SK-N-SH (cell line): Measurements from ENCODE around the gene GLIS1. TPM values are rescaled to one million over a fixed set of nuclear protein-coding genes. Genes with fewer than 3 reads are reported as not detected.

ENCODE experiments used
- CTCF ChIA-PET: fragments of 300-600, 350-600 bp; formaldehyde crosslinking; extraction: SDS; loops from one replicate; lab custom pipeline; 2021; lab: Yijun Ruan, JAX
- POLR2A ChIA-PET: fragments of 350-600 bp; sonication (Branson Sonifier 250); formaldehyde crosslinking; extraction: SDS; loops from one replicate; lab custom pipeline; 2020; ENCODE audit warnings: antibody characterized with exemption, inconsistent platforms; lab: Yijun Ruan, JAX
- DNase-seq: peaks from one replicate; pipeline ENCODE4 v3.0.0; 2012
- H2AFZ ChIP-seq: fragments of 200-600 bp; sonication (generic); 2 replicates; pipeline ENCODE4 v1.8.1; 2016; ENCODE audit warnings: antibody characterized with exemption, mild to moderate bottlenecking, low read depth
- H3F3A ChIP-seq: fragments of 200-600 bp; sonication (generic); replicated peaks from 2 replicates; pipeline ENCODE3; 2016; ENCODE audit warnings: antibody characterized with exemption, mild to moderate bottlenecking; ENCODE audit not compliant: insufficient read depth
- H3K27ac ChIP-seq, 2 experiments: fragments of 200-500 bp in 1 of 2; fragments of 200-600 bp in 1 of 2; sonication (Bioruptor generic) in 1 of 2; sonication (generic), shearing (Covaris generic) in 1 of 2; 2 replicates each; pipeline versions ENCODE4 v1.5.1 to v1.6.1; 2014 to 2016; ENCODE audit warnings: low read depth in 2 of 2, inconsistent platforms in 1 of 2, low read length in 1 of 2, mild to moderate bottlenecking in 1 of 2, mixed read lengths in 1 of 2
- H3K27me3 ChIP-seq: fragments of 200-600 bp; sonication (generic), shearing (Covaris generic); 2 replicates; pipeline ENCODE4 v1.6.1; 2016; ENCODE audit warnings: mixed run types; ENCODE audit not compliant: insufficient read depth
- H3K36me3 ChIP-seq, 2 experiments: fragments of 200-500 bp in 1 of 2; fragments of 200-600 bp in 1 of 2; sonication (Bioruptor generic) in 1 of 2; sonication (generic) in 1 of 2; replicated peaks in 1 of 2; 2 replicates each; pipeline versions ENCODE3 to v1.5.1; 2014 to 2016; ENCODE audit warnings: low read length in 1 of 2, mild to moderate bottlenecking in 1 of 2; ENCODE audit not compliant: insufficient read depth in 2 of 2, control insufficient read depth in 1 of 2
- H3K4me1 ChIP-seq, 2 experiments: fragments of 200-500 bp in 1 of 2; fragments of 200-600 bp in 1 of 2; sonication (Bioruptor generic) in 1 of 2; sonication (generic), shearing (Covaris generic) in 1 of 2; 2 replicates each; pipeline versions ENCODE4 v1.5.1 to v1.6.1; 2014 to 2016; ENCODE audit warnings: low read depth in 1 of 2, low read length in 1 of 2, mixed run types in 1 of 2; ENCODE audit not compliant: insufficient read depth in 2 of 2, control insufficient read depth in 1 of 2
- H3K4me2 ChIP-seq: fragments of 200-600 bp; sonication (generic), shearing (Covaris generic); 2 replicates; pipeline ENCODE4 v1.6.1; 2017; ENCODE audit warnings: mixed run types
- H3K4me3 ChIP-seq, 2 experiments: fragments of 200-500 bp in 1 of 2; fragments of 200-600 bp in 1 of 2; sonication (Bioruptor generic) in 1 of 2; sonication (generic), shearing (Covaris generic) in 1 of 2; 2 replicates each; pipeline versions ENCODE4 v1.5.1 to v1.8.1; 2014 to 2016; ENCODE audit warnings: low read depth in 2 of 2, inconsistent platforms in 1 of 2, low read length in 1 of 2, mild to moderate bottlenecking in 1 of 2, mixed read lengths in 1 of 2, moderate library complexity in 1 of 2
- H3K79me2 ChIP-seq: fragments of 200-600 bp; sonication (generic); 2 replicates; pipeline ENCODE4 v1.8.1; 2017; ENCODE audit warnings: mild to moderate bottlenecking; ENCODE audit not compliant: insufficient read depth
- H3K9ac ChIP-seq: fragments of 200-600 bp; sonication (generic); 2 replicates; pipeline ENCODE4 v1.6.1; 2017; ENCODE audit warnings: mixed run types
- H3K9me2 ChIP-seq: fragments of 200-600 bp; sonication (generic); 2 replicates; pipeline ENCODE4 v1.6.1; 2017; ENCODE audit warnings: mixed run types
- H3K9me3 ChIP-seq: fragments of 200-600 bp; sonication (generic); 2 replicates; pipeline ENCODE4 v1.6.1; 2017; ENCODE audit warnings: mixed run types, mild to moderate bottlenecking, moderate library complexity
- H4K20me1 ChIP-seq: fragments of 200-600 bp; sonication (generic); 2 replicates; pipeline ENCODE4 v1.6.1; 2017; ENCODE audit warnings: mild to moderate bottlenecking, mixed run types; ENCODE audit not compliant: insufficient read depth
- CHD2 ChIP-seq: fragments of 150-350 bp; IDR thresholded peaks from 2 replicates; pipeline ENCODE4 v1.6.1; 2018; ENCODE audit warnings: low read length; ENCODE audit not compliant: partially characterized antibody
- ELF1 ChIP-seq: IDR thresholded peaks from 2 replicates; pipeline ENCODE4 v1.4.0; 2012
- EP300 ChIP-seq, 2 experiments: IDR thresholded peaks; 2 replicates each; pipeline versions ENCODE4 v1.4.0 to v1.6.1; 2012; ENCODE audit warnings: borderline replicate concordance in 1 of 2, low read depth in 1 of 2, low read length in 1 of 2
- GABPA ChIP-seq: IDR thresholded peaks from 2 replicates; pipeline ENCODE4 v1.4.0; 2012; ENCODE audit warnings: low read depth, mild to moderate bottlenecking
- MAX ChIP-seq: IDR thresholded peaks from 2 replicates; pipeline ENCODE4 v1.4.0; 2012; ENCODE audit warnings: low read depth
- MEF2A ChIP-seq: IDR thresholded peaks from 2 replicates; pipeline ENCODE4 v1.4.0; 2012; ENCODE audit warnings: low read depth, borderline replicate concordance
- NRF1 ChIP-seq: IDR thresholded peaks from 2 replicates; pipeline ENCODE4 v1.6.1; 2012; ENCODE audit warnings: low read depth, mild to moderate bottlenecking, low read length
- POLR2AphosphoS5 ChIP-seq: IDR thresholded peaks from 2 replicates; pipeline ENCODE4 v1.6.1; 2012; ENCODE audit warnings: low read depth, low read length
- RCOR1 ChIP-seq: fragments of 150-350 bp; IDR thresholded peaks from 2 replicates; pipeline ENCODE4 v1.6.1; 2017; ENCODE audit warnings: antibody characterized with exemption, low read length
- SMC3 ChIP-seq: IDR thresholded peaks from 2 replicates; pipeline ENCODE4 v1.6.1; 2012; ENCODE audit warnings: low read depth, low read length, improper control_type of control experiment
- TAF1 ChIP-seq: IDR thresholded peaks from 2 replicates; pipeline ENCODE4 v1.6.1; 2012; ENCODE audit warnings: low read depth, mild to moderate bottlenecking, low read length, moderate library complexity, borderline replicate concordance
- TCF12 ChIP-seq: IDR thresholded peaks from 2 replicates; pipeline ENCODE4 v1.4.0; 2012
- TEAD4 ChIP-seq: IDR thresholded peaks from 2 replicates; pipeline ENCODE4 v1.4.0; 2012; ENCODE audit warnings: mild to moderate bottlenecking, borderline replicate concordance; ENCODE audit not compliant: insufficient read depth
- USF2 ChIP-seq: fragments of 150-350 bp; IDR thresholded peaks from 2 replicates; pipeline ENCODE4 v1.6.1; 2017; ENCODE audit warnings: antibody characterized with exemption, low read length, low read depth, borderline replicate concordance
- YY1 ChIP-seq: IDR thresholded peaks from 2 replicates; pipeline ENCODE4 v1.4.0; 2012; ENCODE audit warnings: low read depth, mild to moderate bottlenecking
- WGBS: methylation state at CpG from one replicate; pipeline ENCODE4 v1.1.6; 2017; ENCODE audit warnings: low lambda C conversion rate; 5-methylcytosine and 5-hydroxymethylcytosine counted together
- polyA plus RNA-seq, 3 experiments: library from polyadenylated mRNA; depleted of rRNA; stranded (reverse); fragments of >200 nt; gene quantifications; 2 replicates each; pipeline ENCODE4 v1.2.3, GENCODE V29; 2012
- TF ChIP-seq, protein P1 (sequence below): IDR thresholded peaks from 2 replicates; pipeline ENCODE4 v1.4.0; 2012; ENCODE audit warnings: low read depth, borderline replicate concordance

GLIS1 gene
- polyA plus RNA-seq, 1 of the 3 experiments (the other 2 are of a cell fraction): 0.13 TPM

DNA sequence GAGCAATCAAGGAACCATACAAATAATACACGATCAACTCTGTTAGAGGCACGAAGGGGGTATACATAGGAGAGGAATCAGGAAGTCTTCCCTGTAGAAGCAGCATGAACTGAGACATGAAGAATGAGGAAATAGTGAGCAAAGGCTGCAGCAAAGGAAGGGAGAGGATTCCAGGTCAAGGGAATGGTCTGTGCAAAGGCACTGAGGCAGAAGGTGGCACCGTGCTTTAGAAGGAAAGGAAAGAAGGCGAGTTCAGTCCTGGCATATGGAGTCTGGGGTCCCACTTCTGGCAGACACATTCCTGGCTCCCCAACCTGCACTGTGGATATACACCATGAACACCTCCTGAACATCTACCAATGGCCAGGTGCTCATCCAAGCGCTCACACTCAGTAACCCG lies 56.1 kb downstream of the GLIS1 start:
- CTCF ChIA-PET: interaction anchor here (0.8 to 7.4 kb wide), 22 partner anchors 9 to 231 kb away, joined by 3 to 131 read pairs (median 5); no protein-coding TSS in a partner anchor
- Histone ChIP-seq H3K79me2 (no peaks in the 10 kb centered on the region), H4K20me1 (no peaks in the 10 kb centered on the region), H3K9me2 (no peaks in the 10 kb centered on the region), H3K4me3 (no peak overlapping the region), H3K4me2 (no peak overlapping the region), H3K9ac (no peak overlapping the region), H3K36me3 (no peaks in the 10 kb centered on the region), H3K27ac (no peak overlapping the region; a peak in 1 of 4 replicates), H3F3A (peaks cover 4% of the 10 kb centered on the region), H3K27me3 (no peaks in the 10 kb centered on the region), H3K4me1 (peaks cover 15 to 78% of the 10 kb centered on the region in 2 experiments; a peak in 2 of 4 replicates), H2AFZ (no peak overlapping the region), H3K9me3 (no peaks in the 10 kb centered on the region)
- POLR2A ChIA-PET: no interaction called here
- DNase-seq: no peak
- TF ChIP-seq POLR2AphosphoS5 (no peak), TEAD4 (no peak), YY1 (no peak), NRF1 (no peak), USF2 (no peak), TCF12 (no peak), CHD2 (no peak), TAF1 (no peak), GABPA (no peak), RCOR1 (no peak), EP300 (IDR thresholded peaks at IDR 0.05; ENCODE audit: borderline replicate concordance in 1 of 2, low read depth in 1 of 2, low read length in 1 of 2) (no peak), MEF2A (no peak), ELF1 (no peak), SMC3 (no peak), MAX (no peak)
- TF ChIP-seq, protein P1, sequence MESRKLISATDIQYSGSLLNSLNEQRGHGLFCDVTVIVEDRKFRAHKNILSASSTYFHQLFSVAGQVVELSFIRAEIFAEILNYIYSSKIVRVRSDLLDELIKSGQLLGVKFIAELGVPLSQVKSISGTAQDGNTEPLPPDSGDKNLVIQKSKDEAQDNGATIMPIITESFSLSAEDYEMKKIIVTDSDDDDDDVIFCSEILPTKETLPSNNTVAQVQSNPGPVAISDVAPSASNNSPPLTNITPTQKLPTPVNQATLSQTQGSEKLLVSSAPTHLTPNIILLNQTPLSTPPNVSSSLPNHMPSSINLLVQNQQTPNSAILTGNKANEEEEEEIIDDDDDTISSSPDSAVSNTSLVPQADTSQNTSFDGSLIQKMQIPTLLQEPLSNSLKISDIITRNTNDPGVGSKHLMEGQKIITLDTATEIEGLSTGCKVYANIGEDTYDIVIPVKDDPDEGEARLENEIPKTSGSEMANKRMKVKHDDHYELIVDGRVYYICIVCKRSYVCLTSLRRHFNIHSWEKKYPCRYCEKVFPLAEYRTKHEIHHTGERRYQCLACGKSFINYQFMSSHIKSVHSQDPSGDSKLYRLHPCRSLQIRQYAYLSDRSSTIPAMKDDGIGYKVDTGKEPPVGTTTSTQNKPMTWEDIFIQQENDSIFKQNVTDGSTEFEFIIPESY: no peak
- 86% methylated on average over 6 of the region's 6 CpGs for WGBS
